GM21529 (cell line): ENCODE data around the gene GRIN1.

Source experiments
- ATAC-seq: cut with Tn5 transposase; IDR thresholded peaks from one replicate; pipeline ENCODE4 v1.9.1; 2021; ENCODE audit not compliant: unreplicated experiment

The GRIN1 gene

DNA sequence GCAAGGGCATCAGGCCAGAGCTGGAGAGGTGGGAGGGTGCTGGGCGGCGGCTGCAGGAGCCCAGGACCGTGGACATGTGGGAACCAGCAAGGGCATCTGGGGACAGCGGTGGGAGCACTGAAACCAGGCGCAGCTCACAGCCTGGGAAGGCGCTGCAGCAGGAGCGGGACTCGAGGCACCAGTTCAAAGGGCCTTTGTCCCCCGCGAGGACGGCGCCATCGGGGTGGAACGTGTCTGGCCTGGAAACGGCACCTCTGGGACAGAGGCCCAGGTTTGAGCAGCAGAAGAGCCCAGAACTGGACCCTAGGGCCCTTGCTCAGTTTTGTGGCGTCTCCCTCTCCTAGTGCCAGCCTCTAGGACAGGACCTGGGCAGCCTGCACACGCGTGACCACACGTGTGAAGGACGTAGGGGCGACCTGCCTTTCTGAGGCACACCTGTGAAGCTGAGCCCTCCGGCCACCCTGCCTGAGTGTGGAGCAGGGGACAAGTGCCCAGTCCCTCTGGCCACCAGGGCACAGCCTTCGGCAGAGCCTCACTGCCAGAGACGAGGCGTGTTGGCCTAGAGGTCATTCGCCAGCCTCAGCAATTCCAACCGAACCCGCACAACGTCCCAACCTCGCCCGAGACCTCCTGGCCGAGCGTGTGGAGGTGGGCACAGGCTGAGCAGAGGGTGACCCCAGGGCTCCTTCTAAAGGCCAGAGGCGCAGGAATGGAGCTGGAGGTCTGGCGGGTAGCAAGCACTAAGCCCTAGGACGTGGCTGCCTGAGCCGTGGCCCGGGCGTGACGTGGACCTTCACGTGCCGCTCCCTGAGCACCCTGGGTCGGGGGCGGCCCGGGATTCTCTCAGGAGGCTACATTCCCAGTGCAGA is 35.1 kb downstream of the GRIN1 start:
- ATAC-seq, result no peak

DNA sequence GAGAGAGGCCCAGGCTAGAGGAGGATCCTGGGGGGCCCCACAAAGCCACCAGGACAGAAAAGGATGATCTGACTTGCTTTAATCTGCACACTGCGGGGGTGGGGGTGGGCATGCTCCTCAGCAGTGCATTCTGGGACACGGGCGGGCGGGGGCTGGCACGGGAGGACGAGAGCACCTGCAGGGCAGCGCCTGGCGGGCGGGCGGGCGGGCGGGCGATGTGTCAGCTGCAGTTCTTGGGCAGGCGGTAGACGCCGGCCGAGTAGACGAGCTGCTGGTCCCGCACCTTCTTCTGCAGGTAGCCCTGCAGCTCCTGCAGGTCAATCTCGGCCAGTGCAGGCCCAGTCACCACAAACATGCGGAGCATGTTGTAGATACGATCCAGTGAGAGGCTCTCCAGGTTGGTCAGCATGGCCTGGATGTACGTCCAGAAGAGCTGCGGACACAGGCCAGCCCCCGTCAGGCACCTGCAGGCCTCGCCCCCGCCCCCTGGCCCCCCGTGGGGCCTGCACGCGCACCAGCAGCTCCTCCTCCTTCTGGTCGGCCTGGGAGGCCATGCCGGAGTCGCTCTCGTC is 35.9 kb downstream of the GRIN1 start:
- no peak for ATAC-seq

DNA sequence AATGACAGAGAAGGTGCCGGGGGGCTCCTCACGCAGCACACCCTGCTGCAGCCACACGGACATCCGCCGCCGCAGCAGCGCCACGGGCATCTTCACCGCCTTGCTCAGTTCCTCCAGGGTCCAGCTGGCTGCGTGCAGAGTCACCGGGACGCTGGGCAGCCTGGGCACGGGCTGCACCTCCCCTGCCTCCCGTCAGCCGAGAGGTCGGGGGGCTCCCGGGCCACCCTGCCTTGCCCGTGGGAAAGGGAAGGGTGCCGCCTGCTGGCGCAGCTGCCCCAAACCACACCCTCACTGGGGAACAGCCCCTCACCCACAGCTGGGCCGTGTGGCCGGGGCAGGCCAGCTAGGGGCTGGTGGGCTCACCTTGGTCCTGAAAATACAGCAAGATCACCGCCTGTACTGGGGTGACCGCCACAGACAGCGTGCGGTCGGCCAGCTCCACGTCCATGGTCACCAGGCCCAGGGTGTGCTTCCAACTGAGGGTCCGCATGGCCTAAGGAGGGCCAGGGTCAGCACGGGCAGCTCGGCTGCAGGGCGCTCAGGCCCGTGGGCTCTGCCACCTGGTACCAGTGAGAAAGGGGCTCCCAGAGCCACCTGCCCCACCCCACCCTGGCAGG is 36.5 kb downstream of the GRIN1 start:
- ATAC-seq, result no peak

DNA sequence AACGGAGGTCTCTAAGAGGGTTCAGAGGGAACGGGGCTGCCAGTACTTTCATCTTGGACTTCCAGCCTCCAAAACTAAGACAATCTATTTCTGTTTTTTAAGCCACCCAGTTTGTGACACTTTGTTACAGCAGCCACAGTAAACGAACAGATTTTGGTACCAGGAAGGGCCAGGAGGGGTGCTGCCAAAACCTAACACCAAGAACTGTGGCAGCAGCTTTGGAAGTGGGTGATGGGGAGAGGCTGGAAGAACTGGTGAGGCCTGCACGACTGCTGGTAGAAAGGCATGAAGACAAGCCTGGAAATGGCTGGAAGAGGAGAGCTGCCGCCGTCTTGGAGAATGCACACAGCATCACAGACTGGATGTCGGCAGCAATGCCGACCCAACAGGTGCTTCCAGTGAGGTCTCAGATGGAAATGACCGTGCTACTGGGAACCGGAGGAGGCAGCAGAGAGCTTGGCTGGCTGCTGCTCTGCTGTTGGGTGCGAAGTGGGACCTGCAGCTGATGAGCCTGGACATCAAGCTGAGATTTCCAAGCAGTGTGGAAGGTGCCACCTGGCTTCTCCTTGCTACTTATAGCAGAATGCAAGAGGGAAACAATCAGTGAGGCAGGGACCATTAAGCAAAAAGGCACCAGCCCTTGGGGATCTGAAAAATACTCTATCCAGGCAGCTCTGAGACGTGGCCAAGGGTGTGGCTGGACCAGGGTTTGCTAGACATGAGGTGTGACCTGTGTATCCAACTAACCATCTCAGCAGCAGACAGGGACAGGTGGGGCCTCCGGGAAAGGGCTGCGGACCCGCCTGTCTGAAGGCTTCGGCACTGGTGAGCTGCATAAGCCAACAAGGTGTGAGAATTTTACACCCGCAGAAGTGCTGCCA is 37.6 kb downstream of the GRIN1 start:
- no peak for ATAC-seq

DNA sequence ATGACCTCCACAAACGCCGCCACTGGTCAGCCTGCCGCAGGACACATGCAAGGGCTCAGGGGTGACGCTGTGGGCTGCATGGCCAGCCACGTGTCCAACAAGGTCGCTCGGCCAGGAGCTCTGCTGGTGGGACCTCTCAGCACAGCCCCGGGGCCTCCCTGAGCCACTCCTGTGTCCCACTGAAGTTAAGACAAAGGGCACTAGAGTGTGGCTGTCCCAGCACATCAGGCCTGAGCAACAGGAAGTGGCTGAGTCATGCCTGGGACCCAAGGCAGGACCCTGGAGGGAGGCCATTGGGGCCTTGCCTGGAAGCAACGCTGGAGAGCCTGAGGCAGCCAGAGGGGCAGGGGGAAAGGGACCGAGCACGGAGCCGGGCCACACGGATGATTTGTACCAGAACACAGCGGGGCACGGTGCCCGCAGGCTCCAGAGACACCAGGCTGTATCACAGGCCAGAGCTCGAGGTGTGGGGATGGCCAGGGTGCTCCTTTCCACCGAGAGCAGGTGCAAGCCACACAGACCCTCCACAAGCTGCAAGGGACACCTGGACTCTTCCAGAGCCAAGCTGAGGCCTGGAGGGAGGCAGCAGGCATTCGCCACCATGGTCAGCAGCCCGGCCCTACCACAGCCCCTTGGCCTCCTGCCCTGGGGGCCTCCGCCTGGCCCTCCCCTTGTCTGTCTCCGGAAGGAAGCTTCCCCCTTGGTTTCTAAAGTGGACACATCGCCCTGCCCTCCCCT is 39.4 kb downstream of the GRIN1 start:
- ATAC-seq, result no peak

DNA sequence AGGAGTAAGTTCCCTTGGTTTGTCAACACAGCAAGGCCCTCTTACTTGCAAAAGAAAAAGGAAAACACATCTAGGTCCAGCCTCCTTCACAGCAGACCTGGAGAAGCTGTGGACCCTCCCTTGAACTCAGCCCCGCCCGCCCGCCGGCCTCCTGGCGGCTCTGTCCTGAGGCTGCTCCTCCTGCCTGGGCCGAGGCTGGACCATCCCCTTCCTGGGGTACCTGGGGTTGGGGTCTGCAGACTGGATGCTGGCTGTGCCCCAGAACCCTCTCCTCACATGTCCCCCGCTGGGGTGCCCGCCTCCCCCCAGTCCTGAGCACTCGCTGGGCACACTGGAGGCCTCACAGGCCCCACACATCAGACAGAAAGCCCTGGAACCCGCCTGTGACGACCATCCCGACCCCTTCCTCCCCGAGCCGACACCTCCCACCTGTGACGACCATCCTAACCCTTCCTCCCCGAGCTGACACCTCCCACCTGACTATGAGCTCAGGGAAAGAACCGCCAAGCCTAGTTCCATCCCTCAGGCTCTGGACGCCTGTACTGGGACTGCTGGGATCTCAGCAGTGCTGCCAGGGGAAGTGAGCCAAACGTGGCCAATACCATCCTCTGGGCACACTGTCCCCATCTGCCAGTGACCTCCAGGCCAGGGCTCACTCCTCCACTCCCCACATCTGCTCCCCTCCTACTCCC is 40.1 kb downstream of the GRIN1 start:
- ATAC-seq, result no peak

DNA sequence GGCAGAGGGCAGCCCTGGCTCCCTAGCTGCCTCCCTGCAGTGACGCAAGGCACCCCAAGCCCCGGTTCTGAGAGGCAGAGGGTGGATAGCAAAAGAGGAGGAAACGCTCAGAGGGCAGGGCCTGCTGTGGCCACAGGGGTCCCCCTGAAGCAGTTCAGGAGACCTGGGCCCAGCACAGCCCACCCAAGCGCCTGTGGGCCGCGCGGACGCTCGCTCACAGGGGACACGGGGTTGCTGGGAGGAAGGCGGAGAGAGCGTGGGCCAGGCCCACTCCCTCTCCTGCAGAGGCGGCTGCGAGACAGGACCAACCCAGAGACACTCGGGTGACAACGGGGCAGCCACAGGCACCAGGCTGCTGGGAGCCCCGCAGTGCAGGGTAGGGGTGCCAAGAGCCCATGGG is 40.8 kb downstream of the GRIN1 start:
- ATAC-seq, result no peak

DNA sequence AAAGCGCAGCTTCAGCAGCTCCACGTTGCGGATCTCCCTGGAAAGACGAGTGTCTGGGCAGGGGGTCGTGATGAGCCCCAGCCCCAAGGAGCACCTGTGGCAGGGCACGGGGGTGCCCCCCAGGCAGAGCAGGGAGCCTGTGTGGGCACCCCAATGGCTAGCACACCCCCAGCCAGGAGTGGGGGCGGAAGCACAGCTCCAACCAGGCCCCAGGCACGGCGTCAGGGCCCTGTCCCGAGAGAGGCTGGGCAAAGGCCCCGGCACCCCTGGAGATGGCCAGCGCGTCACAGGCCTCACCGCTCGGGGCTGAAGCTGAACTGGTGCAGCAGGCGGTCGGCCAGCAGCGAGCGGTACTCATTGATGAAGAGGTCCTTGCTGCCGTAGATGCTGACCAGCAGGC is 41.5 kb downstream of the GRIN1 start:
- ATAC-seq, result no peak

DNA sequence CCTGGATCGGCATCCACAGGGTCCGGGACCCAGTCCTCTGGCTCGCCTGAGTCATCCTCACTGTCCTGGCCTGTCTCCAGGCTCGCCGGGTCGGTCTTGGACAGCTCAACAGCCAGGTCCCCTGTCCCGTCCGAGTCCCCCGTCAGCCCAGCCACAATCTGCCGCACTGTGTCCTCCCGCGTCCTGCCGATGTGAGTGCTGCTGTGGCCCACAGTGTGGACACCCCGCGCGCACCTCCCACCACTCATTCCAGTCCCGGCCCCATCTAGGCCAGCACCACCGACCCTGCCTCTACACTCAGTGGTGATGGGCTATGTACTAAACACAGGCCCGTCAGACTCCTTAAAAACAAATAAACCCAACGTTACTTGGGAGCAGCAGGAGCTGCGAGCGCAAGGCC is 42.7 kb downstream of the GRIN1 start:
- no peak for ATAC-seq

DNA sequence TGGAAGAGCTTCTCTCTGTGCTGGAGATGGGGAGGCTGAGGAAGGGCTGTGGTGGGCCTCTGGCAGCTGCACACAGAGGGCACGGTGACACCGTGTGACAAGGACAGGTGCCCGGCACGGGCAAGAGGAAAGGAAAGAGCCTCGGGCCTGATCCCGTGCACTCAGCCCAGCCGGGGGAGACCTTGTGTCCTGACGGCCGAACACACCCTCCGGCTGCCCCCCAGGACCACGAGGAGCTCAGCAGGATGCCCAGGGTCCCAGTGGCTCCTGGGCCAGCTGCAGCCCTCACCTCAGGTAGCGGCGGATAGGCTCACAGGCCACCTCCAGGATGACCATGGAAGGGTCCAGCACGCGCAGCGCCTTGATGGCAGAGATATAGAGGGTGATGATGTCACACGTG is 43.9 kb downstream of the GRIN1 start:
- no peak for ATAC-seq

DNA sequence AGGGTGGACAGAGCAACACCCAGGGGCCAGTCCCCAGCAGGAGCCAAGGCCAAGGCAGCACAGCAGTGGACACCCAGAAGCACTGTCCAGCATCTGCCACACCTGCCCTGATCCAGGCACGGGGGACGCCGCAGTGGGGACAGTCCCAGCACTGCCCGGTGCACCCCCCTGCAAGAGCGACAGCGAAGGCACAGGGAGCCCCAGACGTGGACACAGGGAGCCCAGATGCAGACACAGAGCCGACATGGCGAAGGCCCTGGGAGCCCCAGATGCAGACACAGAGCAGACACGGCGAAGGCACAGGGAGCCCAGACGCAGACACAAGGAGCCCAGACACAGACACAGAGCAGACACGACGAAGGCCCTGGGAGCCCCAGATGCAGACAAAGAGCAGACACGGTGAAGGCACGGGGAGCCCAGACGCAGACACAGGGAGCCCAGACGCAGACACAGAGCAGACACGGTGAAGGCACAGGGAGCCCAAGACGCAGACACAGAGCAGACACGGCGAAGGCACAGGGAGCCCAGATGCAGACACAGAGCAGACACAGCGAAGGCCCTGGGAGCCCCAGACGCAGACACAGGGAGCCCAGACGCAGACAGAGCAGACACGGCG is 45.1 kb downstream of the GRIN1 start:
- no peak for ATAC-seq

DNA sequence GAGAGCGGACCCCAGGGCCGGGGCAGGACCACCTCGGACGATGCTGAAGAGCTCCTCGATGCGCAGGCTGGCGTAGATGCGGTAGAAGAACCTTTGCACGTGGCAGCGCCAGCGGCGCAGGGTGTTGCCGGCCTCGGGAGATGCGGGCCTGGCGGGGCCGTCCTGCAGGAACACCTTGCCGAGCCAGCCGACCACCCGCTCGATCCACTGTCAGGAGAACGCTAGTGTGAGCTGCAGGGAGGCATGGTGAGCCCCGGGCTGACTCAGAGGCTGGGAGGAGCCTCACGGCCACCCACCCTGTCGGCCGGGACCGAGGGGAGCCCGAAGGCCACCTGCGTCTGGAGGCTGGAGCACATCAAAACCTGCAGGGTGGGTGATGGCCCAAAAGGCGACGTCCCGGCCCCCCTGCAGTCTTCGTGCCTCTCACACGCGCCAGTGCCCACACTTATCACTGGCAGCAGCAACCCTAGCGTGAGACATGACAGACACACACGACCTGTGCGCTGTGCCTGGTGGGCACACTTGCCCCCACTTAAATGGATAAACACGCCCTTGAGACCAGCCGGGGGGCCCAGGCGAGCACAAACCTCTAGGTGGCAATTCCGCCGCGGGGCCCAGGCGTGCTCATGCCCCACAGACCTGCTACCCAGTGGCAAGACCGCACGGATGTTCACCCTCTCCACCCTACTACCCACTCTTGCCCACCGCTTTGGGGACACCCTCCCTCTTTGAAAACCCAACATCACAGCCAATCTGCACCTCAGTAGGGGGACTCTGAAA is 46.1 kb downstream of the GRIN1 start:
- ATAC-seq, result no peak

DNA sequence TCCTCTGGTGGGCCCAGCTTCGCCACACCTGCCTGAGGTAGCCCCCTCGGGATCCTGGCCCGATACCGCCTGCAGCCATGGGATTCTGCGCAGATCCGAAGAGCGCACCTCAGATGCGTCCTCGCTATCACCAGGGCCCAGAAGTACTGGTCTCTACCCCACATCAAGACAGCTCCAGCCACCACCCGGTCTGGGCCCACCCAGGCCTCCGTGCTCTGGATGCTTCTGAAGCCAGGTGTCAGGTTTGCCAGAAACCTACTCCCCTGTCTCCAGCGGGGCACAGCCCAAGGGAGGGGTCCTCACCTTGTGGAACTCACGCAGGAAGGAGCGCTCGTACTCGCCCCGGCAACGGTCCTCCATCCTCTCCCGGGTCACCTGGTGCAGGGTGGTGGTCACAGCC is 47.0 kb downstream of the GRIN1 start:
- no peak for ATAC-seq

DNA sequence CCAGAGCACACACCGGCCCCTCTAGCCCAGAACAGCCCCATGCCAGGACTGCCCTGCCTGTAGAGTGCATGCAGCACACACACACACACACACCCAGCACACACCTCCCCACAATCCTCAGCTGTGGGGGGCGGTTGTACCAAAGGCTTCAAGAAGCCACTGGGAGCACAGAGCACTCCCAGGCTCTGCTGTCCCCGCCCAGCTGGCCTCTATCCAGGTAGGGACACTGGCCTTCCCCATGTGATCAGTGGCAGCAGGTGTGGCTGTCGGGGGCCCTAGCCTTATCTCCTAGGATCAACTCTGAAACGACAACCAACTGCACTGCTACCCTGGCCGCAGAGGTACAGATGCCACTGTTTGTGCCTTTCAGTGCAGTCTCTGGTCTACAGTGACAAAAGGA is 47.4 kb downstream of the GRIN1 start:
- no peak for ATAC-seq

DNA sequence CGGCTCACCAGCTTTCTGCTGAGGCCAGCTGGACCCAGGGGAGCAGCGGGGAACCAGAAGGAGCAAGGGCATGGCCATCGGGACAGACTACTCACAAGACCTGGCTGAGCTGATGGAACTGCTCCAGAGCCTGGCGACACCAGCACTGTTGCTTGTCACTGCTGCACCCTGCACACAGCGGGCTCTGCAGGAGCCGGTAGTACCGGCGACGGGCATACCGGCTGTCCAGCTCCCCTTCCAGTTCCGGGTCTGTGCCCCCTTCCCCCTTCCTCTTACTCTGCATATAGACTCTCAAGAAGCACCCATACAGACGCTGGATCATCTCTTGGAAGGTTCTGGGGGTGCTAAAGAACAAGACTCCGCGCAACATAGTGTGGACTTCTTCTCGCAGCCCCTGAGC is 48.4 kb downstream of the GRIN1 start:
- no peak for ATAC-seq

DNA sequence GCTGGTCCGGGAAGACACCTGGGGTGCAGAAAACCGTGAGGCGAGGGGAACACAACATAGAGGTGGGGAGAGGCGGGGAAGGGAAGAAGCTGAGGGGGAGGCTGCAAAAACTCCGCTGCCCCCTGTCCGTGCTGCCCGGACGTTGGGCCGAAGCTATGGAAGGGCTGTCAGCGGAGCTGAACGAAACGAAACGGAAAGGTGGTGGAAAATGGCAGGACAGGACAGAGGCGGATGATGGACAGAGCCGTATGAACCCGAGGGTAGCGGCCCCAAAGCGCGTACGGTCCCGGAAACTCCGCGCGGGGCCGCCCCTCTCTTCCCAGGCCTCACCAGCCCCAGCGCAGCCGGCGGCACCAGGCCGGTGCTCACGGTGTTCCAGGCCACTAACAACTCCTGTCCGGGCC is 49.1 kb downstream of the GRIN1 start:
- ATAC-seq, result no peak

DNA sequence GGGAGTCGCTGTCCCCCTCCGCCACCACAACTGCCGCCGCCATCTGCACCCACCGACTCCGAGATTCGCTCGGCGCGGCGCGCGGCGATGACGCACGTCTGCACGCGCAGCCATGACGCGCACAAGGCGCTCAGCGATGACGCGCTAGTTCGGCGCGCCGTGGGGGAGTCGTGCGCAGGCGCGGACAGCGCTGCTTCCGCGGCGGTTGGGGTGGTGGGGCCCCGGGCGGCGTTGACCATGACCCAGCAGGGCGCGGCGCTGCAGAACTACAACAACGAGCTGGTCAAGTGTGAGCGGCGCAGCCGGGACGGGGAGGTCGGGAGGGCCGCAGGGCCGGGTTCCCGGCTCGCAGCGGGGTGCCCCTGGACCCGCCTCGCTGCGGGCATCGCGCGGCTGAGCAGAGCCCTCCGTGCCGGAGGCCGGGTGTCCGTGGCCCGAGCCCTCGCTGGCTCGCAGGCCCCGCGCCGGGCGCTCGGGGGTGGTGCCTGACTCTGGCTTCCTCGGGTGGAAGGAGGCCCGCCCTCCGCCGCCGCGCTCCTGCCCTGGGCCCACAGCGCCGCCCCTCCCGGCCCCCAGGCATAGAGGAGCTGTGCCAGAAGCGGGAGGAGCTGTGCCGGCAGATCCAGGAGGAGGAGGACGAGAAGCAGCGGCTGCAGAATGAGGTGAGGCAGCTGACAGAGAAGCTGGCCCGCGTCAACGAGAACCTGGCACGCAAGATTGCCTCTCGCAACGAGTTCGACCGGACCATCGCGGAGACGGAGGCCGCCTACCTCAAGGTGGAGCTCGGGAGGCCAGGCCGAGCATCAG is 49.7 kb downstream of the GRIN1 start, which contains the start of the genes ANAPC2 and SSNA1:
ANAPC2 (minus strand) TSS at position 71 of the 807 bp plus-strand sequence; CDS start at position 43, 28 bp downstream.
SSNA1 (plus strand) TSS at position 187 of the 807 bp plus-strand sequence; CDS start at position 238, 51 bp downstream.
- ATAC-seq, result peak; percentile 68
